Lung (tissue), 12 donors: ENCODE results near the gene NDUFA9. TPM values are rescaled to one million over a fixed set of nuclear protein-coding genes. Genes with fewer than 3 reads are reported as not detected.

Experiments used
- ATAC-seq: fragments of 200-7000 bp; cut with Tn5 transposase; one replicate; pipeline ENCODE4 v1.9.1; 2020; ENCODE audit warnings: moderate number of reproducible peaks; ENCODE audit not compliant: insufficient read depth, low FRiP score
- DNase-seq, 3 donors: peaks; one replicate each; pipeline ENCODE4 v3.0.0-alpha.2; 2013 to 2017
- H3K27ac ChIP-seq, 2 donors: one replicate each; pipeline ENCODE4 v1.5.1; 2013; ENCODE audit warnings: mild to moderate bottlenecking in 2 of 2, moderate library complexity in 2 of 2, control low read depth in 1 of 2, inconsistent platforms in 1 of 2, low read depth in 1 of 2, low read length in 1 of 2
- H3K27me3 ChIP-seq, 3 donors: one replicate each; pipeline ENCODE4 v1.5.1; 2013; ENCODE audit warnings: low read length in 2 of 3; ENCODE audit not compliant: control insufficient read depth in 3 of 3, insufficient read depth in 3 of 3
- H3K36me3 ChIP-seq, 4 donors: one replicate each; pipeline ENCODE4 v1.5.1; 2013; ENCODE audit warnings: low read length in 4 of 4, mild to moderate bottlenecking in 1 of 4, moderate library complexity in 1 of 4; ENCODE audit not compliant: control insufficient read depth in 4 of 4, insufficient read depth in 4 of 4
- H3K4me1 ChIP-seq, 5 donors: one replicate each; pipeline ENCODE4 v1.5.1; 2013; ENCODE audit warnings: low read length in 5 of 5, mild to moderate bottlenecking in 2 of 5, moderate library complexity in 1 of 5; ENCODE audit not compliant: control insufficient read depth in 5 of 5, insufficient read depth in 5 of 5
- H3K4me3 ChIP-seq: one replicate; pipeline ENCODE4 v1.5.1; 2013; ENCODE audit warnings: mild to moderate bottlenecking, control low read depth, moderate library complexity
- H3K9ac ChIP-seq, 2 donors: one replicate each; pipeline ENCODE4 v1.5.1; 2013; ENCODE audit warnings: low read length in 2 of 2, control low read depth in 1 of 2; ENCODE audit not compliant: insufficient read depth in 1 of 2
- H3K9me3 ChIP-seq, 4 donors: one replicate each; pipeline ENCODE4 v1.5.1; 2013; ENCODE audit warnings: low read length in 3 of 4, mild to moderate bottlenecking in 1 of 4, moderate library complexity in 1 of 4; ENCODE audit not compliant: control insufficient read depth in 4 of 4, insufficient read depth in 3 of 4
- CTCF ChIP-seq: IDR thresholded peaks from 2 replicates; pipeline ENCODE4 v1.5.1; 2012; ENCODE audit warnings: mild to moderate bottlenecking; ENCODE audit errors: control extremely low read depth, extremely low read depth
- whole genome bisulfite sequencing, 2 donors: extraction: QIAGEN DNeasy Blood & Tissue Kit; methylation state at CpG; one replicate each; pipeline ENCODE4 v1.1.7; 2013; 5-methylcytosine and 5-hydroxymethylcytosine counted together
- polyA plus RNA-seq, 2 donors: library from polyadenylated mRNA; stranded (reverse); fragments of 200-250 nt; gene quantifications; one replicate each; pipeline ENCODE4 v1.2.1, GENCODE V29; 2013
- total RNA-seq, 2 donors: library from RNA; depleted of rRNA in 1 of 2; stranded (reverse); fragments of >200 nt in 1 of 2; gene quantifications; one replicate each; pipeline ENCODE4 v1.2.1, GENCODE V29; 2014 to 2021
- donor health status: control.
- donor health status: control.
- donor health status: Bipolar disorder and iron deficiency.
- donor health status: healthy.
- donor health status: DM: yes; HTN: yes; CAD: no.

The NDUFA9 gene
- total and polyA plus RNA-seq, 4 donors: 64.1 to 79.1 (median 68.2) TPM

- Histone ChIP-seq H3K4me3 (no peak overlapping the region), H3K27me3 (no peaks in the 10 kb centered on the region), H3K36me3 (peaks cover 31 to 67% (median 57%) of the 10 kb centered on the region in 4 donors), H3K9ac (no peak overlapping the region), H3K4me1 (no peaks in the 10 kb centered on the region), H3K9me3 (peaks cover 0 to 1% (median 0%) of the 10 kb centered on the region in 4 donors), H3K27ac (no peak overlapping the region)
- no peak for ATAC-seq
- no peak for DNase-seq
- TF ChIP-seq CTCF: no peak
- 86 to 88% methylated on average over 3 of the region's 3 CpGs for WGBS, 2 donors
Observed at GRCh38 chr12:4665236-4665635, 16.3 kb downstream of the NDUFA9 start.

- H3K9me3 ChIP-seq: no peaks in the 10 kb centered on the region
Observed at GRCh38 chr12:4679711-4680110, 30.8 kb downstream of the NDUFA9 start.

GRCh38 chr12:4681732-4682131 lies 32.8 kb downstream of the NDUFA9 start:
- ATAC-seq (no peak), DNase-seq (no peak)
- Histone ChIP-seq H3K36me3 (peaks cover 13 to 27% (median 26%) of the 10 kb centered on the region in 4 donors), H3K27me3 (no peaks in the 10 kb centered on the region), H3K4me3 (no peak overlapping the region), H3K4me1 (no peaks in the 10 kb centered on the region), H3K27ac (no peak overlapping the region), H3K9me3 (no peaks in the 10 kb centered on the region), H3K9ac (no peak overlapping the region)
- 83 to 96% methylated on average over 3 of the region's 3 CpGs for WGBS, 2 donors
- no peak for TF ChIP-seq CTCF

More at GRCh38 chr12:4679711-4680110, 30.8 kb downstream of the NDUFA9 start:
- H3K27me3 ChIP-seq: no peaks in the 10 kb centered on the region
- H3K4me3 ChIP-seq: no peak overlapping the region
- 85 to 87% methylated on average over 2 of the region's 2 CpGs for WGBS, 2 donors
- DNase-seq (no peak), ATAC-seq (no peak)
- peaks cover 3 to 18% (median 12%) of the 10 kb centered on the region in 4 donors for H3K36me3 ChIP-seq
- H3K9ac ChIP-seq: no peak overlapping the region
- H3K4me1 ChIP-seq: no peaks in the 10 kb centered on the region
- TF ChIP-seq CTCF: no peak
- H3K27ac ChIP-seq: no peak overlapping the region

GRCh38 chr12:4685317-4685716 lies 36.4 kb downstream of the NDUFA9 start:
- Histone ChIP-seq H3K27ac (no peak overlapping the region), H3K36me3 (peaks cover 23 to 41% (median 34%) of the 10 kb centered on the region in 4 donors), H3K4me3 (no peak overlapping the region), H3K9me3 (no peaks in the 10 kb centered on the region), H3K4me1 (no peaks in the 10 kb centered on the region), H3K9ac (no peak overlapping the region), H3K27me3 (no peaks in the 10 kb centered on the region)
- 80 to 86% methylated on average over 8 of the region's 8 CpGs for WGBS, 2 donors
- DNase-seq: no peak
- ATAC-seq: no peak
- no peak for TF ChIP-seq CTCF
